Raji (cell line): ENCODE data around the gene COX6B1.
A peak's percentile ranks its signal among the peaks of the same experiment; 100 is the strongest.

Experiments used
- POLR2A ChIP-seq: IDR thresholded peaks from 2 replicates; pipeline ENCODE4 v1.6.1; 2011; ENCODE audit warnings: low read depth, low read length, control low read depth; ENCODE audit not compliant: insufficient read depth

COX6B1 gene

GRCh38 chr19:35628565-35629331, 19.4 kb upstream of the COX6B1 start, which contains the start of gene RBM42:
TSS of gene RBM42 (plus strand) at chr19:35629036. CDS start at chr19:35629154, 118 bp downstream.
- peak; percentile 63 for TF ChIP-seq POLR2A

- TF ChIP-seq POLR2A: no peak
Observed at GRCh38 chr19:35629332-35629633, 18.8 kb upstream of the COX6B1 start.

- no peak for TF ChIP-seq POLR2A
Observed at GRCh38 chr19:35633727-35634440, 14.2 kb upstream of the COX6B1 start.

DNA sequence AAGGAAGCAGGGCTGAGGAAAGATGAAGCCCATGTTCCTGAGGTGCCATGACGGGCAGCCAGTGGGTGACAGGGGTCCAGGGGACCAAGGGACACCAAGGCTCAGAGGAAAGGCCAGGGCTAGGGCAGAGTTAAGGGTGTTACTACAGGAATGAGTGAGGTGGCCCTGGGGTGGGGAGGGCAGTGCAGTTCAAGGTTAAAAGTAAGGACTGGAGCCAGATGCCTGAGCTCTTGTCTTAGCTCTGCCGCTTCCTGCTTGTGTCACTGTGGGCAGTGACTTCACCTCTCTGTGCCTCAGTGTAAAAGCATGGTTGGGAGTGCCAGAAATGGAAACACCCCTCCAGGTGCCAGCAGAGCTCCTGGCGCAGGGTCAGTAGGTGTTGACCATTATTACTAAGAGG, 11.5 kb upstream of the COX6B1 start:
- TF ChIP-seq POLR2A: no peak

- no peak for TF ChIP-seq POLR2A
Observed at GRCh38 chr19:35637165-35637564, 11.0 kb upstream of the COX6B1 start.

- no peak for TF ChIP-seq POLR2A
Observed at GRCh38 chr19:35639321-35639639, 8.8 kb upstream of the COX6B1 start.

DNA sequence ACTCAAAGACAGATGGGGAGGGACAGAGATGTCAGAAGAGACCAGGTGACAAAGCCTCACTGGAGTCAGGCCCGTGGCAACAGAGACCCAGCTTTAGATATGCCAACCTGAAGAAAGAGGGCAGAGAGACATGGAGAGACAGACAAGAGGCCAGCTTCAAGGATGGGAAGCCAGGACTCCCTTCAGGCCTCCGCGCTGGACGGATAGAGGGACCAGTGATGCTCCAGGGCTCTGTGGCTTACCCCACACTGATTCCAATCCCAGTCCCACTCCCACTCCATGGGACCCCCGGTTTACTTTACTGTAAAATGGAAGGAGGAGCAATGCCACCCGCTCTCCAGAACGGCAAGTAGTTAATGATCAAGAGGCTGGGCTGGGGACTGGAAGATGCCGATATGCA, 8.3 kb upstream of the COX6B1 start:
- no peak for TF ChIP-seq POLR2A

- TF ChIP-seq POLR2A: no peak
Observed at GRCh38 chr19:35641515-35642151, 6.5 kb upstream of the COX6B1 start, which contains the start of gene ETV2. TSS of gene ETV2 (plus strand) at chr19:35641745. CDS start at chr19:35642461, 716 bp downstream.

GRCh38 chr19:35642312-35642711, 5.8 kb upstream of the COX6B1 start:
- no peak for TF ChIP-seq POLR2A

DNA sequence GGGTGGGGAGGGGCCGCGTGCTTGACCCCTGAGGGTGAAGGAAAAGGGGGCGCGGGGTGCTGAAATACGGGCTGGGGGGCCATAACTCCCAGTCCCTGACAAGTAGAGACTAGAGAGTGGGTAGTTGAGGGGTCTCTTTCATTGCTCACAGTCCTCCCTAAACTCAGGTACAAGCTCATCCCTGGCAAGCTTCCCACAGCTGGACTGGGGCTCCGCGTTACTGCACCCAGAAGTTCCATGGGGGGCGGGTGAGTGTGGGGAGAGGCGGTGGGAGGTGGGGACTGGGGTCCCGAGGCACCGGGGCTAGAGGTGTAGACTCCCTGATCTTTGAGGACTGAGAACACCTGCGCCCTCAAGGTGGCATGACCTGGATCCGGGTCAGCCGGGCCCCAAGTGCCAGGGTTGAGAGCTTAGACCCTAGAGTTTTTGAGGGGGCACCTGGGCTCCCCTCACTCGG, 5.3 kb upstream of the COX6B1 start:
- no peak for TF ChIP-seq POLR2A

- TF ChIP-seq POLR2A: peak; percentile 83
Observed at GRCh38 chr19:35643255-35644205, 4.6 kb upstream of the COX6B1 start.

GRCh38 chr19:35644206-35644986, 3.7 kb upstream of the COX6B1 start:
- peak; percentile 55 for TF ChIP-seq POLR2A

DNA sequence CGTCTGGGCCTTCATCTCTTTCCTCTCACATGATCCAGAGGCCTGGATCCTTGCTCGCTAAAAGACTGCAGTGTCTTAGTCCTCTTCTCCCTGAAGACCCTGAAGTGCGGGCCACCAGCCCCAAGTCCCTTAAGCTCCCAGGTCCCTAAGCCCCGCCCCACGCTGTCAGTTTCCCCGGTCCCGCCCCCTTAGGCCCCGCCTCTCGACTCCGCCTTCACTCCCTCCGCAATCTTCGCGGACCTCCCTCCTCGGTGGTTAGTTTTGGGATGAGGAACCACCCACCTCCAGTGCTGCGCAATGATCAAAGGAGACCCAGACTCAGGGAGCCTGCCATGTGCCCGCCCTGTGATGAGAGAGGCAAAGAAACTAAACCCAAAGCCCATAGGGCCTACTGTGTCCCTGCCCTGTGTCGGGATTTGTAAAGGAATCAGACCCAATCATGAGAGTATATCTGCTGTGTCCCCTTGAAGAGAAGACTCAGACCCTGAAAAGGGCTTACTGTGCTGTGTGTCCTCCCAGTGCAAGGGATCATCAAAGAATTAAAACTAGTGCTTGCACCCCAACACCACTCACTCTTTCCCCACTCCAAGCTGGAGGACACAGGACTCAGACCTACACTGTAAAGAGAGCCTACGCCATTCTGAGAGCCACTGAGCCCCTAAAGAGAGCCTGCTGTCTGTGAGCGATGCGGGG, 3.0 kb upstream of the COX6B1 start:
- TF ChIP-seq POLR2A: peak; percentile 52
